ENCODE results near the gene CALML3.

DNA sequence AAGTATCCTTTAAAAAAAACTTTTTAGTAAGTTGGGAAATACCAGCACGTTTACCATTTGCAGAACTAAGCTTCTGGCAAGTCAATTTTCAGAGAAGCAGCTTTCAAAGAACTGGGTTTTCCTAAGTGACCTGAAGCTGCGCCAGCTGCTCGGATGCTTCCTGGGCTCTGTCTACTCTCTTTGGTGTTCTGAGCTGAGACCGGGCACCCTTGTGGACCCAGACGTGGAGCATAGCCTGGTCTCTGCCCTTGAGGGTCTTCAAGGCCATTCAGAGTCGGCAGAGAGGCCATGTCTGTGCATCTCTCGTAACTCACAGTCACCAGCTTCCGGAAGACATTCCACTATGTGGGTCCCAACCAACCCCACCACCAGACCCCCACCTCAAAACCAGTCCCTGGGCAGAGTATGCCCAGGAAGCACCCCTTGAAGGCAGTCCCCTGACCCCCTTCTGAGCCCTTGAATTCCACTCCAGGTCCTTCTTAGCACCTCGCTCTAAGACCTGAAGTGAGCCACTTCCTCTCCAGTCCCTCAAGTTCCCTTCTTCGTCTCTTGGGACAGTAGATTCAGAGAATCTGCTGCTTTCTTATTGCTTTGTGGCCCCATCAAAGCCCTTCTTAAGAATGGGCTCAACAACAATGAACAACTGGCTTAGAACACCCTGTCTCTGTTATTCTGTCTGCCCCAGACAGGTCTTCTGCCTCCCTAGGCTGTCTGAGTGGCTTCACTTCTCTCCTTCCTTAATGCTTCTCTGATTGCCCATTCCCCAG lies 33.9 kb upstream of the CALML3 start:
- TF ChIP-seq, protein P1, sequence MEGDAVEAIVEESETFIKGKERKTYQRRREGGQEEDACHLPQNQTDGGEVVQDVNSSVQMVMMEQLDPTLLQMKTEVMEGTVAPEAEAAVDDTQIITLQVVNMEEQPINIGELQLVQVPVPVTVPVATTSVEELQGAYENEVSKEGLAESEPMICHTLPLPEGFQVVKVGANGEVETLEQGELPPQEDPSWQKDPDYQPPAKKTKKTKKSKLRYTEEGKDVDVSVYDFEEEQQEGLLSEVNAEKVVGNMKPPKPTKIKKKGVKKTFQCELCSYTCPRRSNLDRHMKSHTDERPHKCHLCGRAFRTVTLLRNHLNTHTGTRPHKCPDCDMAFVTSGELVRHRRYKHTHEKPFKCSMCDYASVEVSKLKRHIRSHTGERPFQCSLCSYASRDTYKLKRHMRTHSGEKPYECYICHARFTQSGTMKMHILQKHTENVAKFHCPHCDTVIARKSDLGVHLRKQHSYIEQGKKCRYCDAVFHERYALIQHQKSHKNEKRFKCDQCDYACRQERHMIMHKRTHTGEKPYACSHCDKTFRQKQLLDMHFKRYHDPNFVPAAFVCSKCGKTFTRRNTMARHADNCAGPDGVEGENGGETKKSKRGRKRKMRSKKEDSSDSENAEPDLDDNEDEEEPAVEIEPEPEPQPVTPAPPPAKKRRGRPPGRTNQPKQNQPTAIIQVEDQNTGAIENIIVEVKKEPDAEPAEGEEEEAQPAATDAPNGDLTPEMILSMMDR (IDR thresholded peaks at IDR 0.05): no peak
- TF ChIP-seq POLR2A (IDR thresholded peaks at IDR 0.05): no peak
